ENCODE results near the gene TAS1R3.
A peak's percentile ranks its signal among the peaks of the same experiment; 100 is the strongest.

Gene TAS1R3

DNA sequence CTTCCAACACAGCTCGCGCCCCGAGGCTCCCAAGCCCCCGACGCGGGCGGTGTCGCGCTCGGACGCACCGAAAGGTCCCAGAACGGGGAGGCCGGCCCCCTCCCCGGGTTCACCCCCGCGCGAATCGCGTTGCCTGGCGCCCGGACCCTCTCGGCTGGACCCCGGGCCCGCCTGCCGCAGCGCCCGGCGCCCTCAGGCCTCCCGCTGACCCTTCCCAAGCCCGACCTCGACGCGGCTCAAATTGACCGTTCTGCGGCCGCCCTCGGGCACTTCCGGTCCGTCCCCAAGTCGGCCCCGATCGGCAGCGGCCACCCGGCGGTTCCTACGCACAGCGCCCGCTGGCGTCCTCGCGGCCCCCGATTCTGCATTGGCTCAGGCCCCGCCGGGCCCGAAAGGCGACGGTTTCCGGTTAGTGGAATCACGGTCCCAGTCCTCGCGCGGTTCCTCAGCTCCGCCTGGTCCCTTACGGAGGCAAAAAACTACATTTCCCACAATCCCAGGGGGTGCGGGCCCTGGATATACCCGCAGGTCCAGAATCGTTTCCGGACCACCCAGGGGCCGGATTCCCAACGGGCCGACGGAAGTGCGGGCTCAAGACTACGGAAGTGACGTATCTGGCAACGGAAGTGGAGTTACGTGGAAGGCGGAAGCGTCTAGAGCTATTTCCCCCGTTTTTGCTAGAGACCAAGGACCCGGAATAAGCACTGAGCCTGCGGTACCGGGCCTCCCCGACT is 44.0 kb downstream of the TAS1R3 start, which contains the start of gene AURKAIP1:
TSS of gene AURKAIP1 (minus strand) at position 279 of the 734 bp plus-strand sequence. CDS start 451 bp downstream, outside the sequence.
- no peak within 1 kb of the TSS; the same call in 1 of the 2 replicates for H2AFZ ChIP-seq (ENCODE audit: low read depth, low read length)

DNA sequence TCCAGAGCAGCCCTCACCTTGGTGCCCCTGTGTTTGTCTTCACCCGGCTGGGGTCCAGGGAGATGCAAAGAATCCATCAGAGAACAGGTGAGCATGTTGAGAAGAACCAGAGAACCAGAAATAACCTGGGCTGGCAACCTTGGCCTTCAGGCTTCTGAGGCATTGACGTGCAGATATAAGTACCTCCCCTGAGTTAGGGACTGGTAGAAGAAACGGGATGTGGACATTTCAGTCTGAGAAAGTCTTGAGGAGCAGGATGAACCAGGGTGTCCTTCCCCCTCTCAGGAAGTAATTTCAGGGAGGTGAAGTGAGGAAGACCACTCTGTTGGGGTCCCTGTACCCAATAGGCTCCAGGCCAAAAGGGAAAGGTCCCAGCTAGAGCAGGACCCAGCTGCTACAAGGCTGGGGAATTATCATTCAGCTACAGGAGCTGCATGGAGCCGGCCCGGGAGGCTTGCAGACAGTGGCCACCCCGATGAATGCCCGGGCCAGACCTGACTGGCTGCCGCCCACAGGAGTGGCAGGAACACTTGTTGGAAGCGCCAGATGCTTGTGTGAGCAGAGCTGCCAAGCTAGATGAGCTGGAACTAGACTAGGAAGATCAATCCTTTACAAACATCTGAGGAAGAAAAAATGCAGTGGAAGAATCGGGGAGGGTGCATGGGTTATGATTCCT is 45.6 kb downstream of the TAS1R3 start:
- Histone ChIP-seq H3K9ac (ENCODE audit: low read length) (no peak overlapping the region), H3K27me3 (ENCODE audit: low read depth, low read length) (no peaks in the 10 kb centered on the region), H3K4me1 (ENCODE audit: low read length) (peaks cover 23% of the 10 kb centered on the region), H3K9me3 (ENCODE audit: insufficient read depth, low read length) (no peaks in the 10 kb centered on the region), H3K79me2 (ENCODE audit: low read length) (peaks cover 41% of the 10 kb centered on the region), H3K4me2 (ENCODE audit: low read length) (peak overlapping the region; percentile 58), H2AFZ (ENCODE audit: low read depth, low read length) (no peak overlapping the region), H3K4me3 (ENCODE audit: low read length) (peak overlapping the region; percentile 92), H4K20me1 (ENCODE audit: insufficient read depth, low read length) (no peaks in the 10 kb centered on the region), H3K27ac (ENCODE audit: low read length) (0 out of 2 replicates have a peak overlapping the region, but pooled peaks have one; percentile 8), H3K36me3 (replicated peaks; ENCODE audit: low read depth, low read length) (peaks cover 22% of the 10 kb centered on the region)
- TF ChIP-seq, protein P1, sequence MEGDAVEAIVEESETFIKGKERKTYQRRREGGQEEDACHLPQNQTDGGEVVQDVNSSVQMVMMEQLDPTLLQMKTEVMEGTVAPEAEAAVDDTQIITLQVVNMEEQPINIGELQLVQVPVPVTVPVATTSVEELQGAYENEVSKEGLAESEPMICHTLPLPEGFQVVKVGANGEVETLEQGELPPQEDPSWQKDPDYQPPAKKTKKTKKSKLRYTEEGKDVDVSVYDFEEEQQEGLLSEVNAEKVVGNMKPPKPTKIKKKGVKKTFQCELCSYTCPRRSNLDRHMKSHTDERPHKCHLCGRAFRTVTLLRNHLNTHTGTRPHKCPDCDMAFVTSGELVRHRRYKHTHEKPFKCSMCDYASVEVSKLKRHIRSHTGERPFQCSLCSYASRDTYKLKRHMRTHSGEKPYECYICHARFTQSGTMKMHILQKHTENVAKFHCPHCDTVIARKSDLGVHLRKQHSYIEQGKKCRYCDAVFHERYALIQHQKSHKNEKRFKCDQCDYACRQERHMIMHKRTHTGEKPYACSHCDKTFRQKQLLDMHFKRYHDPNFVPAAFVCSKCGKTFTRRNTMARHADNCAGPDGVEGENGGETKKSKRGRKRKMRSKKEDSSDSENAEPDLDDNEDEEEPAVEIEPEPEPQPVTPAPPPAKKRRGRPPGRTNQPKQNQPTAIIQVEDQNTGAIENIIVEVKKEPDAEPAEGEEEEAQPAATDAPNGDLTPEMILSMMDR (IDR thresholded peaks at IDR 0.05; ENCODE audit: low read depth, low read length): no peak
- TF ChIP-seq EZH2phosphoT487 (IDR thresholded peaks at IDR 0.05; ENCODE audit: low read depth): no peak

More for the DNA sequence above, 44.0 kb downstream of the TAS1R3 start, which contains the start of gene AURKAIP1:
- H3K4me1 ChIP-seq (ENCODE audit: low read length): peaks cover 23% of the 10 kb centered on the region
- peak within 1 kb of the TSS; percentile 92 for H3K4me3 ChIP-seq (ENCODE audit: low read length)
- no peaks in the 10 kb centered on the region for H3K9me3 ChIP-seq (ENCODE audit: insufficient read depth, low read length)
- H3K4me2 ChIP-seq (ENCODE audit: low read length): peak within 1 kb of the TSS; percentile 64
- TF ChIP-seq EZH2phosphoT487 (IDR thresholded peaks at IDR 0.05; ENCODE audit: low read depth): no peak
- TF ChIP-seq, protein P1 (IDR thresholded peaks at IDR 0.05; ENCODE audit: low read depth, low read length): peak; percentile 12; the same call in 1 of the 2 replicates
- H3K36me3 ChIP-seq (replicated peaks; ENCODE audit: low read depth, low read length): peaks cover 16% of the 10 kb centered on the region
- peak within 1 kb of the TSS; percentile 74 for H3K27ac ChIP-seq (ENCODE audit: low read length)
- no peaks in the 10 kb centered on the region for H3K27me3 ChIP-seq (ENCODE audit: low read depth, low read length)
- peak within 1 kb of the TSS; percentile 90 for H3K9ac ChIP-seq (ENCODE audit: low read length)
- H3K79me2 ChIP-seq (ENCODE audit: low read length): peaks cover 36% of the 10 kb centered on the region
- H4K20me1 ChIP-seq (ENCODE audit: insufficient read depth, low read length): no peaks in the 10 kb centered on the region

DNA sequence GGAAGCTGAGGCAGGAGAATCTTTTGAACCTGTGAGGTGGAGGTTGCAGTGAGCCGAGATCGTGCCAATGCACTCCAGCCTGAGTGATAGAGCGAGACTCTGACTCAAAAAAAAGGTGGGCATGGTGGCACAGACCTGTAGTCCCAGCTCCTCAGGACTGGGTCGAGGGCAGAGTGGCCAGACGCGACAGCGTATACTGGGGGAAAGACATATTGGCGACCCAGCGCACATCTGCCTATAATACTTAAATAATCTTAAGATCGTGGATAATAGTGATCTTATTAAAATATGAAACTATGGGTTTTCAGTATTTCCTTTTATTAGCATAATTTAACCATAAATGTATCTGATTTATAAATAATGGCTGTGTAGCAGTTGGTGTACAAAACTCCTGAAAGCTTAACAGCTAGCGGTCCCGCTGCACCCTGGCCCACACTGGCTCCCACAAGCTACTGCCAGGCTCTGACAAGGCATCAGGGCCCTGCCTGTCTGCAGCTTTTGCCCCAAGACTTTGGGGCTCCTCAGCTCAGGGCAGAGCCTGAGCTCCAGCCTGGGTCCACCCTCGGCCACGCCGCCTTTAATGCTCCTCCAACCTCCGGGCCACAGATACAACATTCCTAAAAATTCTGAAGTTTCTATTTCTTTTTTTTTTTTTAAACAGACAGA is 46.6 kb downstream of the TAS1R3 start:
- H3K27ac ChIP-seq (ENCODE audit: low read length): no peak overlapping the region
- no peaks in the 10 kb centered on the region for H3K27me3 ChIP-seq (ENCODE audit: low read depth, low read length)
- H2AFZ ChIP-seq (ENCODE audit: low read depth, low read length): no peak overlapping the region
- no peaks in the 10 kb centered on the region for H3K9me3 ChIP-seq (ENCODE audit: insufficient read depth, low read length)
- no peak overlapping the region for H3K4me2 ChIP-seq (ENCODE audit: low read length)
- no peak overlapping the region for H3K4me3 ChIP-seq (ENCODE audit: low read length)
- no peak overlapping the region for H3K9ac ChIP-seq (ENCODE audit: low read length)
- peaks cover 25% of the 10 kb centered on the region for H3K36me3 ChIP-seq (replicated peaks; ENCODE audit: low read depth, low read length)
- H3K4me1 ChIP-seq (ENCODE audit: low read length): peaks cover 17% of the 10 kb centered on the region
- H4K20me1 ChIP-seq (ENCODE audit: insufficient read depth, low read length): no peaks in the 10 kb centered on the region
- TF ChIP-seq, protein P1 (IDR thresholded peaks at IDR 0.05; ENCODE audit: low read depth, low read length): no peak
- no peak for TF ChIP-seq EZH2phosphoT487 (IDR thresholded peaks at IDR 0.05; ENCODE audit: low read depth)
- peaks cover 42% of the 10 kb centered on the region for H3K79me2 ChIP-seq (ENCODE audit: low read length)

DNA sequence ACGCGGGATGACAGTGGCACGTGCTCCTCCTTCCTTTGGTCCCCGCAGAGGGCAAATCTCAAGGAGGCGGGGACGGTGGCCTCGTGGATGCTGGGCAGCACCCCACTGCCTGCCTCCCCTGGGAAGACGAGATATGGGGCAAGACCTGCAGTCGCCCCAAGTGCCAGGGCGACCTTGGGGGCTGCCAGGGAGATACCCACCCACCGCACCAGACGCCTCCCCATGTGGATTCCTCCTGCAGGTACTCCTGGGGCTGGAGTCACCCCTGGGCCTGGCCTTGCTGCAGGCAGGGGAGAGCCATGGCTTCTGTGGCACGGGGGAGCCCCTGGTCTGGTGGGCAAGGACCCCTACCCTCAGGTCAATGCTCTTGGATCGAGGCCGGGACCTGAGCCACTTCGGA is 49.8 kb downstream of the TAS1R3 start:
- H3K27me3 ChIP-seq (ENCODE audit: low read depth, low read length): no peaks in the 10 kb centered on the region
- TF ChIP-seq, protein P1 (IDR thresholded peaks at IDR 0.05; ENCODE audit: low read depth, low read length): no peak
- no peak for TF ChIP-seq EZH2phosphoT487 (IDR thresholded peaks at IDR 0.05; ENCODE audit: low read depth)
- H3K79me2 ChIP-seq (ENCODE audit: low read length): peaks cover 26% of the 10 kb centered on the region
- peaks cover 32% of the 10 kb centered on the region for H3K36me3 ChIP-seq (replicated peaks; ENCODE audit: low read depth, low read length)
- H3K4me1 ChIP-seq (ENCODE audit: low read length): peaks cover 6% of the 10 kb centered on the region
- no peaks in the 10 kb centered on the region for H4K20me1 ChIP-seq (ENCODE audit: insufficient read depth, low read length)
- H3K9me3 ChIP-seq (ENCODE audit: insufficient read depth, low read length): no peaks in the 10 kb centered on the region
- H3K4me3 ChIP-seq (ENCODE audit: low read length): no peak overlapping the region
- H3K4me2 ChIP-seq (ENCODE audit: low read length): no peak overlapping the region
- H3K9ac ChIP-seq (ENCODE audit: low read length): no peak overlapping the region
- no peak overlapping the region for H2AFZ ChIP-seq (ENCODE audit: low read depth, low read length)
- no peak overlapping the region for H3K27ac ChIP-seq (ENCODE audit: low read length)

All from OCI-LY3 (cell line).